Osteocyte (in vitro differentiated cells): ENCODE results near the gene CCDC142. TPM values are rescaled to one million over a fixed set of nuclear protein-coding genes. Genes with fewer than 3 reads are reported as not detected.

Experiments
- DNase-seq: peaks from one replicate; pipeline ENCODE4 v3.0.0; 2021; ENCODE audit warnings: mixed read lengths; ENCODE audit not compliant: unreplicated experiment; ENCODE audit errors: extremely low spot score
- H3K27ac Mint-ChIP-seq: one replicate; pipeline ENCODE4 v1.8.0; 2021; ENCODE audit warnings: mild to moderate bottlenecking, mixed read lengths; ENCODE audit not compliant: unreplicated experiment
- H3K27me3 Mint-ChIP-seq: one replicate; pipeline ENCODE4 v1.8.0; 2021; ENCODE audit warnings: mixed read lengths; ENCODE audit not compliant: unreplicated experiment
- H3K36me3 Mint-ChIP-seq: one replicate; pipeline ENCODE4 v1.8.0; 2021; ENCODE audit warnings: mixed read lengths; ENCODE audit not compliant: unreplicated experiment
- H3K4me1 Mint-ChIP-seq: one replicate; pipeline ENCODE4 v1.8.0; 2021; ENCODE audit warnings: mixed read lengths; ENCODE audit not compliant: unreplicated experiment
- H3K4me3 Mint-ChIP-seq: one replicate; pipeline ENCODE4 v1.8.0; 2021; ENCODE audit warnings: mild to moderate bottlenecking, moderate library complexity, mixed read lengths; ENCODE audit not compliant: unreplicated experiment
- H3K9me3 Mint-ChIP-seq: one replicate; pipeline ENCODE4 v1.8.0; 2021; ENCODE audit warnings: mixed read lengths; ENCODE audit not compliant: unreplicated experiment
- CTCF ChIP-seq: fragments of 200-600 bp; sonication (generic); IDR thresholded peaks from 2 replicates; pipeline ENCODE4 v1.5.0; 2021; ENCODE audit warnings: antibody characterized with exemption, mild to moderate bottlenecking, moderate library complexity
- total RNA-seq: library from RNA; stranded (reverse); gene quantifications from 2 replicates; pipeline ENCODE4 v1.2.1, GENCODE V29; 2021

Gene CCDC142
- total RNA-seq, 1 donor from 2014 or later: 20.6 TPM

- TF ChIP-seq CTCF: no peak
- peaks cover 57% of the 10 kb centered on the region for H3K4me1 Mint-ChIP-seq
- H3K9me3 Mint-ChIP-seq: no peaks in the 10 kb centered on the region
- H3K36me3 Mint-ChIP-seq: peaks cover 14% of the 10 kb centered on the region
- peak overlapping the region; percentile 10 for H3K4me3 Mint-ChIP-seq
- no peak overlapping the region for H3K27ac Mint-ChIP-seq
- DNase-seq: no peak
- H3K27me3 Mint-ChIP-seq: peaks cover 39% of the 10 kb centered on the region
These were observed 17.3 kb upstream of the CCDC142 start for GRCh38 chr2:74499940-74500577.

DNA sequence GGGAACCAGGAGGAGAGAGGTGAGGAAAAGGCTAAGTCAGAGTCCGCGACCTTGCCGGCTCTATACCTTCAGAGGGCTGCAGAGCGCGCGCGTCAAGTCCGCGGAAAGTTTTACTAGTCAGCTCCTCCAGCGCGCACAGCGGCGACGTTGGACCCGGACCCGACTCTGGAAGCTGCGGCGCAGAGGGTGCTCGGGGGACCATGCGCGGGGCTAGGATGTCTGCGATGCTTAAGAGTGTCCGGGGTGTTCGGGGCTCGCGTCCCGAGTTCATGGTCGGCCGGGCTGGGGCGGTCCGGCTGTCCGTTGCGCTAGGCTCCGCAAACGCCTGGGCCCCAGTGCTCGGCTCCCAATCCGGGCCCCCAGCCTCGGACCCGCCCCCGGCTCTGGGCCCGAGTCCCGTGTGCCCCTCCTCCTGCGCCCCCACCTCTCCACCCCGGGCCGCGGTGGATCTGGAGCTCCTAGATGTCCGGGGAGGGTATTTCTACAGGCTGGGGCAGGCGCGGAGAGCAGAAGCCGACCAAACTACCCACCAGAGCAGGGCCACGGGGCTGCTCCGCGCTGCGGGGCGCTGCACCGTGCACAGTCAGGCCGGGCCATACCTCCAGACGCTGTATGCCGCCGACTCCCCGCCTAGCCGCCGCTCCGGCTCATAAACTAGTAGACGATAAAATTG is 16.6 kb upstream of the CCDC142 start, which contains the start of gene LBX2:
Gene LBX2, minus strand, starts transcription at position 337 of the 673 bp plus-strand sequence. Its CDS starts 66 bp downstream, at position 271.
- H3K9me3 Mint-ChIP-seq: no peaks in the 10 kb centered on the region
- peaks cover 51% of the 10 kb centered on the region for H3K4me1 Mint-ChIP-seq
- DNase-seq: no peak
- no peak for TF ChIP-seq CTCF
- H3K27me3 Mint-ChIP-seq: peaks cover 39% of the 10 kb centered on the region
- H3K36me3 Mint-ChIP-seq: peaks cover 8% of the 10 kb centered on the region
- H3K27ac Mint-ChIP-seq: peak within 1 kb of the TSS; percentile 40
- H3K4me3 Mint-ChIP-seq: peak within 1 kb of the TSS; percentile 76

DNA sequence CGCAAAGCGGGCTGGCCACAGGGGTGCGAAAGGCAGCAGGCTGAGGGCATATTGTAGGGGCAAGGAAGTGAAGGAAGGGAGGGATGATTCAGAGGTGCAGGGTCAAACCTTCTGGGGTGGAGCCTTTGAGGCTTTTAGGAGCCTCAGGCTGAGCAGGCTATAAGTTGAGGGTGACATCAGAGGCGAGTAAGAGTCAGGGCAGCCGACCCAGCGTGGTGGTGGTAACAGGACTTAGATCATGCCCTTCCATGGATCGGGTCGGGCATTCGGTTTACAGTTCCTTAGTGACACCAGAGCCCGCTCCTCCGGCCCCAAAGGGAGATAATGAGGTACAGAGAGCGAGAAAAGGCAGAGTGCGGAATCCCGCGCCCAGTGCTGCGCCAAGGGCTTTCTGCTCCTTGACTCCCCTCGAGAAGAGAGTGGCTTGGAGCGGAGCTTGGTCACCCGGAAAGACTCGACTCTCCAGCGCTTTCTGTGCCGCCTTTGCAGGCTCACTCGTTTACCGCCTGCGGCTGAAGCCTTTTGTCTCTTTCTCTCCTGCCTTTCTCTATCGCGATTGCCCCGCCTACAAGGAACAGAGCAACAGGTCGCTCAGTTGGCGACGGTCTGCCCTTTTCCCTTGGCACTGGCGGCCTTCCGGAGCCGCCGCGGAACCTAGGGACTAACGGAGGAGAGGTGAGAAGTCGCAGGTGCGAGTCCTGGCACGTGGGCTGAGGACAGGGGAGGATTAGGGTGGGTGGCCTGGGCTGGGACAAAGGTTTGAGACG is 15.9 kb upstream of the CCDC142 start:
- H3K27me3 Mint-ChIP-seq: peaks cover 39% of the 10 kb centered on the region
- H3K27ac Mint-ChIP-seq: peak overlapping the region; percentile 40
- no peak for DNase-seq
- H3K36me3 Mint-ChIP-seq: peaks cover 12% of the 10 kb centered on the region
- no peak for TF ChIP-seq CTCF
- no peaks in the 10 kb centered on the region for H3K9me3 Mint-ChIP-seq
- H3K4me3 Mint-ChIP-seq: peak overlapping the region; percentile 76
- peaks cover 43% of the 10 kb centered on the region for H3K4me1 Mint-ChIP-seq

DNA sequence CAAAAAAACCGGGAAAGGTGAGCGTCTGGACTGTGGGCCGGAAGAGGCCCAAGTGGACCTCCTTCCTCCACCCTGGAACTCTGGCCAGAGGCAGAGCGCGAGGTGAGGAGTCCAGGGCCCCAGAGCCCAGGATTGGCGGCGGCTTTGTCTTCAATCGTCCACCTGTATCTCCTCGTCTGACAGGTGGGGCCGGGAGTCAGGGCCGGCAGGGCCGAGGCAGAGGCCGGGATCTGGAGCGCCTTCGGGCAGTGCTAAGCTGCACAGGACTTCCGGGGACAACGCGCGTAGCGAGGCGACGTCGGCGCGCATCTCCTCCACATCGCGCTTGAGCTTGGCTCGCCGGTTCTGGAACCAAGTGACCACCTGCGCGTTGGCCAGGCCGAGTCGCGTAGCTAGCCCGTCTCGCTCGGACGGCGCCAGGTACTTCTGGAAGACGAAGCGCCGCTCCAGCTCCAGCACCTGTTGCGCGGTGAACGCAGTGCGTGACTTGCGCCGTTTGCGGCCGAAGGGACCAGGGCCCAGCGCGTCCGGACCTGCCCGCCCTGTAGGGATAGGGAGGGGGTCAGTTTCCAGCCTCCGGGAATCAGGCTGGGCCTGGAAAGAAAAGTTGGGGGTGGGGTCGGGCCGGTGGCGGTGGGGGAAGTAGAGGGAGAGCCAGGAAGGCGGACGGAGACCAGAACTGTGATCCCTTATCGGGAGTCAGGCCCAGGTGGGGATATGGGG is 15.1 kb upstream of the CCDC142 start:
- H3K4me1 Mint-ChIP-seq: peaks cover 36% of the 10 kb centered on the region
- no peaks in the 10 kb centered on the region for H3K9me3 Mint-ChIP-seq
- no peak for DNase-seq
- TF ChIP-seq CTCF: no peak
- peak overlapping the region; percentile 76 for H3K4me3 Mint-ChIP-seq
- peaks cover 18% of the 10 kb centered on the region for H3K36me3 Mint-ChIP-seq
- no peak overlapping the region for H3K27ac Mint-ChIP-seq
- H3K27me3 Mint-ChIP-seq: peaks cover 39% of the 10 kb centered on the region
